C4-2B (cell line): ENCODE measurements around the gene ETFB.

Experiments
- H3K27ac ChIP-seq: fragments of 450-650 bp; 2 replicates; pipeline ENCODE4 v1.5.1; 2017
- ZFX ChIP-seq: fragments of 450-650 bp; IDR thresholded peaks from 2 replicates; pipeline ENCODE4 v1.6.1; 2017
- TF ChIP-seq, protein P1 (sequence below): fragments of 450-650 bp; conservative IDR thresholded peaks from 2 replicates; pipeline ENCODE4 v1.5.1; 2017; ENCODE audit warnings: mild to moderate bottlenecking

The ETFB gene

DNA sequence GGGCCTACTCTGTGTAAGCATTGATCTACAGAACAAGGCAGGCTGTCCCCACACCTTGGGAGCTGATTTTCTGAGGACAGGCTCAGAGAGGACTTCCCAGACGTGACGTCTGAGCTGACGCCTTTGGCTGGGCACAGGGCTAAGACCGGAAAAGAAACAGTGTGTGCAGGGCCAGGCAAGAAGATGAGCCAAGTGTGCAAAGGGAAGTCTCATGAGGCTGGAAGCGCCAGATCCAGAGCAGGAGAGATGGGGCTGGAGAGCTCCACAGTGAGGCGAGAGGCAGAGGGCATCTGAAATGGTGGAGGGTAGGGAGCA, 42.1 kb downstream of the ETFB start:
- TF ChIP-seq ZFX, result no peak
- TF ChIP-seq, protein P1, sequence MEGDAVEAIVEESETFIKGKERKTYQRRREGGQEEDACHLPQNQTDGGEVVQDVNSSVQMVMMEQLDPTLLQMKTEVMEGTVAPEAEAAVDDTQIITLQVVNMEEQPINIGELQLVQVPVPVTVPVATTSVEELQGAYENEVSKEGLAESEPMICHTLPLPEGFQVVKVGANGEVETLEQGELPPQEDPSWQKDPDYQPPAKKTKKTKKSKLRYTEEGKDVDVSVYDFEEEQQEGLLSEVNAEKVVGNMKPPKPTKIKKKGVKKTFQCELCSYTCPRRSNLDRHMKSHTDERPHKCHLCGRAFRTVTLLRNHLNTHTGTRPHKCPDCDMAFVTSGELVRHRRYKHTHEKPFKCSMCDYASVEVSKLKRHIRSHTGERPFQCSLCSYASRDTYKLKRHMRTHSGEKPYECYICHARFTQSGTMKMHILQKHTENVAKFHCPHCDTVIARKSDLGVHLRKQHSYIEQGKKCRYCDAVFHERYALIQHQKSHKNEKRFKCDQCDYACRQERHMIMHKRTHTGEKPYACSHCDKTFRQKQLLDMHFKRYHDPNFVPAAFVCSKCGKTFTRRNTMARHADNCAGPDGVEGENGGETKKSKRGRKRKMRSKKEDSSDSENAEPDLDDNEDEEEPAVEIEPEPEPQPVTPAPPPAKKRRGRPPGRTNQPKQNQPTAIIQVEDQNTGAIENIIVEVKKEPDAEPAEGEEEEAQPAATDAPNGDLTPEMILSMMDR, result no peak
- H3K27ac ChIP-seq, result no peak overlapping the region

DNA sequence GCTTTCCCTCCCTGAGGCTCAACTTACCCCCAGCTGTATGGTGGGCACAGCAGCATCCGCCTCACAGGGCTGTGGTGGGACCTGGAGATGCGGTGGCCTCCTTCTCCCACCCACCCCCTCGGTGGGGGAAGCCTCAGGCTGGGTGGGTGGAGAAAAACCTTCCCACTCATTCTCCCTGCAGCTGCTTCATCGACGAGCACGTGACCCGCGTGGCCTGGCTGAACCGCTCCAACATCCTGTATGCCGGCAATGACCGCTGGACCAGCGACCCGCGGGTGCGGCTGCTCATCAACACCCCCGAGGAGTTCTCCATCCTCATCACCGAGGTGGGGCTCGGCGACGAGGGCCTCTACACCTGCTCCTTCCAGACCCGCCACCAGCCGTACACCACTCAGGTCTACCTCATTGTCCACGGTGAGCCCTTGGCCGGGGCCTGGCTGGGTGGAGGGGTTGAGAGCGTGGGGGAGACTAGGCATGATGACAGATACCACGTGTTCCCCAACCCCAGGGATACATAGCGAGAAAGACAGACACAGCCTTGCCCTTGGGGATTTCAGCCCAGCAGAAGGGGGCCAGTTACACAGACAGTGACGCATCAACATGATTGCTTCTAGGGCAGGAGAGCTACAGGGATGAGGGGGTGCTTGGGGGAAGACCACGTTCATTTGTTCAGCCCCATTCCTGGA, 42.6 kb downstream of the ETFB start:
- H3K27ac ChIP-seq, result no peak overlapping the region
- no peak for TF ChIP-seq ZFX

DNA sequence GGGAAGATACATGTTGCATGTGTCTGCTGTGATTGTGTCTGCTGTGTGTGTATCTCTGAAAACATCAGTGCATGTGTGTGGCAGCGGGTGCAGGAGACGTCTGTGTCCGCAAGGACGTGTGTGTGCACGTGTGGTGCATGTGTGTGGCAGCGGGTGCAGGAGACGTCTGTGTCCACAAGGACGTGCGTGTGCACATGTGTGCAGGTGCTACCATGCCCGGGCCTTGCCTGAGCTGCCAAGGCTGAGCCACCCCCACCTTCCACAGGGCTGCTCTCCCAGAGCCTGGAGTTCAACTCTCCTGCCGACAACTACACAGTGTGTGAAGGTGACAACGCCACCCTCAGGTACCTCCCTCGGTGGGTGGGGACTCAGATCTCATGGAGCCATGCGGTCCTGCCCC, 44.4 kb downstream of the ETFB start:
- H3K27ac ChIP-seq, result no peak overlapping the region
- TF ChIP-seq, protein P1, result no peak
- TF ChIP-seq ZFX, result no peak

DNA sequence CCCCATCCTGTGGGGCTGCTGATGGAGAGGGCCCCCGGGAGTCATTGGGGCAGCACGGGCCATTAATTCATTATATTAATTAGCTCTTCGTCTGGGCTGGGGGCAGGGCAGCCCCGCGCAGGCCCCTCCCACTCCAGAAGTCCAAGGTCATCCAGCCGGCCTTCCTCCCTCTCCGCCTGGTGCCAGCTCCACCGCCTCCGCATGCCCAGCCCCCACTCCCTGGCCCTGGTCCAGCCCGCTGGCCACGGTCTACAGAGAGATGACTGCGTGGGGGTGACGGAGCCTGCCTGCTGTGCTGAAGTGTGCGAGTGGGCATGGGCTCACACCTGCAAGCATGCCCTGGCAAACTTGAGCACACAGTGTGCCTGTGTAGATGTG, 45.9 kb downstream of the ETFB start:
- no peak overlapping the region for H3K27ac ChIP-seq
- no peak for TF ChIP-seq ZFX
- TF ChIP-seq, protein P1, result no peak

DNA sequence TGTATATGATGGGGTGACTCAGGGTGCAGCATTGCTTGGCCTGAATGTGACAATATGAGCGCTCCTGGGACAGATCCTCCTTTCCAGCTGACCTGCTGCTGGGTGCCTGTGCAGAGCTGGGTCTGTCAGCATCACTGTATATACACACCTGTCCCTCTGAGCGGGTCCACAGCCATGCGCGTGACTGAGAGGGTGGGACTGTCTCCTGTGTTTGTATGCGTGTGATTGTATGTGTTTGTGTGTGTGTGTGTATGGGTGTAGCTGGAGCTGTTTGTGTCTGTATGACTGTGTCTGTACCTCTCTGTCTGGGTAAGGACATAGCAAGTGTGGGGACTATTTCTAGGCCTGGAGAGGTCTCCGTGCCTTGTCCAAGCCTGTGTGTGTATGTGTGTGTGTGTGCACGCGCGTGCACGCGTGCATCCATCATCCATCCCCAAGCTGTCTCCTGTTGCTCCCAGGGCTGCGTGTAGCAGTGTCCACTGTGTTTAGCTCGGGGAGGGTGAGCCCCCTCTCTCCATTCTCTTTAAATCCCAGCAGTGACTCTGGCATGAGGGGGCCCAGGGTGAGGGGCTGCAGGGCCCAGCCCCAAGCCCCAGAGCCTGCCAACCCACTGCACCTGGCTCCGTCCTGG, 46.4 kb downstream of the ETFB start:
- TF ChIP-seq ZFX, result no peak
- TF ChIP-seq, protein P1, result no peak
- H3K27ac ChIP-seq, result no peak overlapping the region

DNA sequence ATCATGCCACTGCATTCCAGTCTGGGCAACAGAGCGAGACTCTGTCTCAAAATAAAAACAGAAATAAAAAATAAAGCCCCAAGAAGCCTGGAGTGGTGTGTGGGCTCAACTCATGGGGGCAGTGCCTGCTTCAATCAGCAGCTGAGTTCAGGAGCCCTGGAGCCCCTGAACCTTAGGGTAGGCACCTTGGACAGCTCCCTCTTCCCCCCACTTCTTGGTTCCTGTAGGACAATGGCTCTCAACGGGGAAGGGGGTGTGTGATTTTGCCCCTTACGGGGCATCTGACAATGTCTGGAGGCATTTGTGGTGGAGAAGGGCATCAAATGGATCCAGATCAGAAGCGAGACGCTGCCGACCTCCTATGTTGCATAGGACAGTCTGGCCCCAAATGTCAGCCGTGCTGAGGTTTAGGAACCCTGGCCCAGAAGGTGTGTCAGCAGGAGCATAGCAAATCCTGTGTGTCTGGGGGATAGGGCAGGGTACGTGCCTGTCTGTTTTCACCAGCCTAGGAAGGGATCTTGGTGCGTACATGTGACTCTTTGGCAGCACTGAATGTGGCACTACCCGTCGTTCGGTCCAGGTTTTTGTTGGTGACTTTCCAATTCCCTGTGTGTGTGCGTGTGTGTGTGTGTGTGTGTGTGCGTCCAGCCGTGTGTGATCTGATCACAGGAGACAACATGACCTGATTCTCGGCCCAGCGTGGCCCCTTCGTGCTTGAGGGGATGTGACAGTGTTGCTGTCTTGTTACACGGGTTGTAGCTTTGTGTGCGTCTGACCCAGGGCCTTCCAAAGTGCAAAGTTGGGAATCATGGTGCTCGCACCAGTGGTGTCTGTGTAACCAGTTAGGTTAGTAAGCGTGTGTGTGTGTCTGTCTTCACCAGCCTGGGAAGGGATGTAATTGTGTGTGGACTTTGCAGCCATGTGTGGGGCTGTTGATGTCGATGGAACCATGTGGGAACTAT, 47.2 kb downstream of the ETFB start:
- H3K27ac ChIP-seq, result no peak overlapping the region
- TF ChIP-seq ZFX, result no peak
- TF ChIP-seq, protein P1, result no peak

DNA sequence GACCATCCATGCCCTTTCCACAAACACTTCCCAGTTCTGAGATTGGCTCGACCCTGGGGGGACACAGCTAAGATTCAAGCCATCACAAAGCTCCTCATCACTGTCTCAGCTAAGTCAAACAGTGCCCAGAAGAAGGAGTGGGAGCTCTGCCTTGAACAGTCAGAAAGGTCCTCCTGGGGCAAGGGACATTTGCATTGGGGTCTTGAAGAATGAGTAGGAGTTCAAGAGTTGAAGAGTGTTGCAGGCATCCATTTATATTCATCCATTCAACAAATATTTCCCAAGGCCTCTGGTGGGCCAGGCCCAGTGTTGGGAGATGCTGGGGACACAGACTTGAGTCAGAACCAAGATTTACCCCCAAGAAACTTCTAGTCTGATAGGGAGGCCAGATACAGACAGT, 48.2 kb downstream of the ETFB start:
- TF ChIP-seq ZFX, result no peak
- TF ChIP-seq, protein P1, result no peak

More for the DNA sequence above, 48.2 kb downstream of the ETFB start:
- H3K27ac ChIP-seq, result no peak overlapping the region
